IPS-18c (cell line): ENCODE measurements around the gene KIAA1586.
A peak's percentile ranks its signal among the peaks of the same experiment; 100 is the strongest.
"Not testable (repeated sequence)": the region's sequence is repeated elsewhere in the genome, so short reads cannot be mapped to it uniquely, and the experiment has no call there.

Source experiments
- H3K4me3 ChIP-seq: 2 replicates; pipeline ENCODE4 v1.7.0; 2013; ENCODE audit warnings: low read depth, mild to moderate bottlenecking, low read length, moderate library complexity; ENCODE audit not compliant: insufficient read depth
- H3K9me3 ChIP-seq: one replicate; pipeline ENCODE4 v1.6.1; 2013; ENCODE audit warnings: mild to moderate bottlenecking, low read length, moderate library complexity; ENCODE audit not compliant: control insufficient read depth, insufficient read depth

KIAA1586 gene

DNA sequence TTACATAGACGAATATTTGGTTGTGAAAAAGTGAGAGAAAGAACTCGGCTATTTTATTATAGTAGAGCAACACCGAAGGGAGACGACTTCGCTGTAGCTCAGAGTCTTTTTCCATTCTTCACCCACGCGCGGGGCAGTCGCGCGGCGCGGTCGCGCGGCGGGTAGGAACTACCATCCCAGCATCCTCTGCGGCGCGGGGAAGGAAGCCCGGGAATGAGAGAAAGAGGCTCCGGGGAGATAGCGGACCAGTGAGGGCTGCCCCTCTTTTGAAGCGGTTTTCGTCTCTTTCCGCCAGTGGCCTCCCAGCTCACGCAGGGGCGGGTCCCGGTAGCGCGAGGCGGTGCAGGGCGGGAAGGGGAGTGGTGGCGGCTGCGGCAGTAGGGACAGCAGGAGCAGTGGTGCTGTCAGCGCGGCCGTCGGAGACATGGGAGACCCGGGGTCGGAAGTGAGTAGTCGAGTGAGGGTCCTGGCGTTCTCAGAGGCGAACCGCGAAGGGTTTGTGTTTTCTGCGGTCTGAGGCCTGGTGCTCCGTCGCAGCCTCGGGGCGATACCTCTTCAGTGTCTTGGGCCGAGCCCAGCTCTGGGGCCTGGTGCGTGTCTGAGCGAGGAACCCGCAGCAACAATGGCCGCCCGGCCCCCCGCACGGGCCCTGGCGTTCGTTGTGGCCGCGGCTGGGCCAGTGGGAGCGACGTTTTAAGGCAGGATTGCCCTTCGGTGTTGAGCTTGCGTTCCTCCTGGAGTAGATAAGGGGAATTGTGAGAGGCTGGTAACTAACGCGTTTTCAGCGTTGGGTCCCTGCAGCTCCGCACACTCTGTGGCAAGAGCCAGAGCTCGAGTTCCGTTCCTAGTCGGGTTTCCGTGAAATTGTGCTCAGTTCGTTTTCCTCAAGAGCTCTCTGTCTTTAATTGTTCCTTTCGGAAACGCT, at the start of gene KIAA1586:
TSS of gene KIAA1586 (plus strand) at position 362 of the 925 bp plus-strand sequence. CDS start at position 425, 63 bp downstream.
- peak within 1 kb of the TSS; percentile 64 for H3K4me3 ChIP-seq
- H3K9me3 ChIP-seq, result not testable (repeated sequence)

GRCh38 chr6:56999049-56999448, 47.4 kb upstream of the KIAA1586 start:
- H3K4me3 ChIP-seq, result no peak overlapping the region
- peaks cover 4% of the 10 kb centered on the region for H3K9me3 ChIP-seq

DNA sequence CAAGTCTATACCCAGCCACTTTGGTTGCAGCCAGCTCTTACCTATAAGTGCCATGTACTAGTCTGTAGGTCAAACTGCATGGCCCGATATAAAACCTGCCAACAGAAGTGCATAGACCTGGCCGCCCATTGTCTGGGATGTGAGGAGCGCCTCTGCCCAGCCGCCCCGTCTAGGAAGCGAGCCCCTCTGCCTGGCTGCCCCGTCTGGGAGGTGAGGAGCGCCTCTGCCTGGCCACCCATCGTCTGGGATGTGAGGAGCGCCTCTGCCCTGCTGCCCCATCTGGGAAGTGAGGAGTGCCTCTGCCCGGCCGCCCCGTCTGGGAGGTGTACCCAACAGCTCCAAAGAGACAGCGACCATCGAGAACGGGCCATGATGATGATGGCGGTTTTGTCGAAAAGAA, 46.7 kb upstream of the KIAA1586 start:
- H3K4me3 ChIP-seq, H3K9me3 ChIP-seq: not testable (repeated sequence)

DNA sequence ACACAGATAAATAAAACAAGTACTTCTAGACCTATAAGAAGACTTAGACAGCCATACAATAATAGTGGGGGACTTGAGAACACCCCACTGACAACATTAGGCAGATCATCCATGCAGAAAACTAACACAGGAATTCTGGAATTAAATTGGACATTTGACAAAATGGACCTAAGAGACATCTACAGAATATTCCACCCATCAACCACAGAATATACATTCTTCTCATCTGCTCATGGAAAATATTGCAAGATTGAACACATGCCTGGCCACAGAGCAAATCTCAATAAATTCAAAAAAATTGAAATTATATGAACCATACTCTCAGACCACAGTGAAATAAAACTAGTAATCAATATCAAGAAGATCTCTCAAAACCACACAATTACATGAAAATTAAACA, 44.3 kb upstream of the KIAA1586 start:
- peaks cover 4% of the 10 kb centered on the region for H3K9me3 ChIP-seq
- H3K4me3 ChIP-seq, result no peak overlapping the region

GRCh38 chr6:57004292-57004691, 42.2 kb upstream of the KIAA1586 start:
- H3K9me3 ChIP-seq, result peaks cover 4% of the 10 kb centered on the region

GRCh38 chr6:57006101-57006500, 40.4 kb upstream of the KIAA1586 start:
- Histone ChIP-seq H3K9me3 (no peaks in the 10 kb centered on the region), H3K4me3 (no peak overlapping the region)

More at GRCh38 chr6:57004292-57004691, 42.2 kb upstream of the KIAA1586 start:
- no peak overlapping the region for H3K4me3 ChIP-seq

GRCh38 chr6:57008069-57008468, 38.4 kb upstream of the KIAA1586 start:
- H3K4me3 ChIP-seq, H3K9me3 ChIP-seq: not testable (repeated sequence)

DNA sequence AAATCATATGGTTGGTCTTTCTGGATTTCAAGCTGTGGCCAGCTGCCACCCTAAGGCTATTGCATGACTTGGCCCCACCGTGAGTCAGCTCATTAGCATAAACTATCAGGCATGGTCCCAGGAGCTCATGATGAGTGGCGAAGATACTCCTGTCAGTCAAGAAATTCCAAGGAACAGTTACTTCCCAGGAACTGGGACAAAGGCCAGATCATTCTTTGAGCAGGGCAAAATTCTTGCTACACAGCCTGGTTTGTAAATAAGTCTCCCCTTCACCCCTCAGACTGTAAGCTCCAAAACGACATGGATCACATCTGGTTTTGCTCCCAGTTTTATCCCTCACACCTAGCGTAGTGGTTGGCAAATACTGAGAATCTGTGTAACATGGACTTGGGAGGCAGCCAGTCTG, 33.0 kb upstream of the KIAA1586 start:
- Histone ChIP-seq H3K9me3 (no peaks in the 10 kb centered on the region), H3K4me3 (no peak overlapping the region)

DNA sequence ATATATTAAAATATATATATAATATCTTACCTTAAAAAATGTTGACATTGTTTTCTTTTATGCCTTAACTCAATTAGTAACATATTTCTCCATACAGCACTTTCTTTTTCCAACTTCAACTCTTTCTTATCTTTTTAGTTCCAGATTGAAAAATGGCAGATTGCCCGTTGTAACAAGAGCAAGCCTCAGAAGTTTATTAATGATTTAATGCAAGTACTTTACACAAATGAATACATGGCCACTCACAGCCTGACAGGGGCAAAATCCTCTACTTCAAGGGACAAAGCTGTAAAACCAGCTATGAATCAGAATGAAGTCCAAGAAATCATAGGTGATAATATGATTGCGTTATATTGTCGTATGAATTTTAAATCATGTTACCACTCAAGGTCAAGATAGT, 29.4 kb upstream of the KIAA1586 start:
- Histone ChIP-seq H3K9me3 (no peaks in the 10 kb centered on the region), H3K4me3 (no peak overlapping the region)

DNA sequence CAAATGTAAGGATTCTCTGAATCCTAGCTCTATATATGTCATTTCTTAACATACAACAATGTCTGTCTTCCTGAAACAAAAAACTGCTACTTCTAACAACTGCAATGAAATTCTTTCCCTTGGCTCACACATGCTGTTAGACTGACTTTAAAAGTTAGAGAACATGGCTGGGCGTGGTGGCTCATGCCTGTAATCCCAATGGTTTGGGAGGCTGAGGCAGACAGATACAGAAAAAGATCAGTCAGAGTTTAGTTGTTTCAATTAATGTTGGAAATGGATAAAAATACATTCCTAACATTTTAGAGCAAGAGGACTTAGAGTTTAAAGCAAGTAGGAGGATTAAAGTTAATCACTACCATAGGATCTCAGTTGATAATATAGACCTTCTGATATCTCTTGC, 28.7 kb upstream of the KIAA1586 start:
- no peaks in the 10 kb centered on the region for H3K9me3 ChIP-seq
- no peak overlapping the region for H3K4me3 ChIP-seq

DNA sequence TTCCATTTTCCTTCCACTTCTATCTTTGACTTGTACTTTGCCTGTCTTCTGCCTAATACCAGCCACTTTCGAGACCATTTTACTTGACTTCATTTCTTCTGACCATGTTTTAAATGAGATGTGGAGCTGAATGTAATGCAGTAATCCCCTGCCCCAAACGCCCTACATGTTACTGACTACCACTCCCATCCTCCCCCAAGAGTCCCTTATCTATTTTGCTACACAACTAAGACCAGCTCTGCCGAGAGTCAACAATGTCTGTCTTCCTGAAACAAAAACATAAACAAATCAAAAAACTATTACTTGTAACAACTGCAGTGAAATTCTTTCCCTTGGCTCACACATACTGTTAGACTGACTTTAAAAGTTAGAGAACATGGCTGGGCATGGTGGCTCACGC, 27.1 kb upstream of the KIAA1586 start:
- no peaks in the 10 kb centered on the region for H3K9me3 ChIP-seq

GRCh38 chr6:57021086-57021720, 25.3 kb upstream of the KIAA1586 start:
- H3K9me3 ChIP-seq, result no peaks in the 10 kb centered on the region
- H3K4me3 ChIP-seq, result no peak overlapping the region

More for the DNA sequence above, 27.1 kb upstream of the KIAA1586 start:
- H3K4me3 ChIP-seq, result no peak overlapping the region

GRCh38 chr6:57024321-57024720, 22.2 kb upstream of the KIAA1586 start:
- H3K9me3 ChIP-seq, result no peaks in the 10 kb centered on the region
- no peak overlapping the region for H3K4me3 ChIP-seq

GRCh38 chr6:57024775-57025174, 21.7 kb upstream of the KIAA1586 start:
- H3K9me3 ChIP-seq, result no peaks in the 10 kb centered on the region
- no peak overlapping the region for H3K4me3 ChIP-seq

- no peaks in the 10 kb centered on the region for H3K9me3 ChIP-seq
- no peak overlapping the region for H3K4me3 ChIP-seq
Observed at GRCh38 chr6:57026001-57026400, 20.5 kb upstream of the KIAA1586 start.

DNA sequence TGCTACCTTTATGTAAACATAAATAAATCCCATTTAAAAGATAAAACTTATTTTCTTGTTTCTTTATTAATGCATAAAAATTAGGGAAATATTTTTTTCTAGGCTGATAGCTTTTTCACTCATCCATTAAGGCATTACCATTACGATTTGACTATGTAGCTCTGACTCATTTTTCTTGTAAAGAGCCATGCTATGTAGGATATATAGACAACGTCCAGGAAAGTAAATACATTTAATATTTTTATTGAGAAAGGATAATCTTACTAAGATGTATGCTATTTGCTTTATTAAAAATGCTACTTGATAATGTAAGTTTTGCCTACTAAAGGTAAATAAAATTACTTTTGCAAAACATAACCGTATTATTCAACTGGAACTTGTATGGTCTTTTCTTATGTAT, 19.2 kb upstream of the KIAA1586 start:
- Histone ChIP-seq H3K9me3 (no peaks in the 10 kb centered on the region), H3K4me3 (no peak overlapping the region)

DNA sequence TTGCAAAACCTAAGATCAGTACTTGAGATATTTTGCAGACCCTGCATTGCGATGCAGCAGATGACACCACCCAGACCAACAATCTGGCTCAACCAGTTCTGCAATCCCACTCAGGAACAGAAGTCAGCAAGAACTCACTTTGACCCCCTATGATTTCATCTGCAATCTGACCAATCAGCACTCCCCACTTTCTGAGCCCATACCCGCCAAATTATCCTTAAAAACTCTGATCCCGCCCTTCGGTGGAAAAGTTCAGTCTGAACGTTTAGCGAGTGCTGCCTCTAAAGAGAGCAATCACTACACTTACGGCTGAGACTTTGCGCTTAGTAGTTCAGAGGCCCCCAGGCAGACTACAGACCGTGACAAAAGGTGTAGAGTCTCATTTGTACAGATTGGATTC, 17.3 kb upstream of the KIAA1586 start:
- Histone ChIP-seq H3K4me3 (no peak overlapping the region), H3K9me3 (no peaks in the 10 kb centered on the region)

DNA sequence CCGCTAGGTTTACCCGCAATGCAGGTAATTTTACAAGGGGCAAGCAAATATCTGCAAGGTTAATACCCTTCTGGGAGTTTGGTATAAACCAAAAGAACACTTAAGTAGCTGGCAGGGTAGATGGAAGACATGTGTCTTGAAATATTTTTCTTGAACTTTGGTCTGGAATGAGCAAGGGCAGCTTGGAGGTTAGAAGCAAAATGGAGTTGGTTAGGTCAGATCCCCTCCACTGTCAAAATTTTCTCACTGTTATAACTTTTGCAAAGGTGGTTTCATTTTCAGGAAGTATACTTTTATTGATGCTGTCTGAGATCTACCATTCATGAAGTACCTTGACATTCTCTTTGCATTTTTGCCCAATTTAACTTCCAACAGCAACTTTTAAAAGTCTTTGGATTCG, 13.3 kb upstream of the KIAA1586 start:
- H3K9me3 ChIP-seq, result no peaks in the 10 kb centered on the region
- H3K4me3 ChIP-seq, result no peak overlapping the region
